H1 (cell line): ENCODE data around the gene URM1. TPM values are rescaled to one million over a fixed set of nuclear protein-coding genes. Genes with fewer than 3 reads are reported as not detected.

Experiments
- CHD7 ChIP-seq: fragments of 300-600 bp; sonication (generic); IDR thresholded peaks from 2 replicates; pipeline ENCODE4 v1.7.1; 2012; ENCODE audit warnings: low read length, moderate library complexity, mild to moderate bottlenecking, inconsistent platforms; ENCODE audit not compliant: insufficient replicate concordance
- GTF2F1 ChIP-seq: IDR thresholded peaks from 2 replicates; pipeline ENCODE4 v1.6.1; 2012; ENCODE audit warnings: low read depth, low read length, improper control_type of control experiment, borderline replicate concordance
- JUN ChIP-seq: IDR thresholded peaks from 2 replicates; pipeline ENCODE4 v1.6.1; 2011; ENCODE audit warnings: low read depth, mild to moderate bottlenecking, improper control_type of control experiment, low read length
- POLR2A ChIP-seq, 2 experiments: IDR thresholded peaks; 1 replicate in 1 of 2; 2 replicates in 1 of 2; pipeline ENCODE4 v1.6.1; 2011; ENCODE audit warnings: low read depth in 2 of 2, low read length in 2 of 2, mild to moderate bottlenecking in 2 of 2; ENCODE audit errors: control extremely low read depth in 1 of 2
- SRF ChIP-seq: IDR thresholded peaks from 2 replicates; pipeline ENCODE4 v1.6.1; 2011; ENCODE audit warnings: mild to moderate bottlenecking, low read depth, low read length, moderate library complexity
- TAF1 ChIP-seq: IDR thresholded peaks from 2 replicates; pipeline ENCODE4 v1.6.1; 2011; ENCODE audit warnings: mild to moderate bottlenecking, low read depth, low read length
- polyA plus RNA-seq, 7 experiments: library from polyadenylated mRNA; depleted of rRNA in 3 of 7; stranded (reverse) in 5 of 7; unstranded in 2 of 7; fragments of >200 nt in 5 of 7; fragments of 200-250 nt in 2 of 7; gene quantifications; 1 replicate in 5 of 7; 2 replicates in 1 of 7; 4 replicates in 1 of 7; pipeline versions ENCODE4 v1.2.1 to v1.2.3, GENCODE V29; 2011 to 2013; ENCODE audit warnings: missing spikeins in 2 of 7, mixed read lengths in 2 of 7
- total RNA-seq: library from RNA; stranded (reverse); fragmentation: NEBNext Ultra II Directional; extraction: Animal tissue kit (Norgen Biotek cat#: 25700); gene quantifications from 2 replicates; pipeline ENCODE4 v1.2.1, GENCODE V29; 2021

The URM1 gene
- total and polyA plus RNA-seq, 2 of the 8 experiments (the other 6 are each of a cell fraction or from before 2014, with no cell fraction given) = 58.3 to 62.3 TPM

- no peak for TF ChIP-seq CHD7
- no peak for TF ChIP-seq GTF2F1
- no peak for TF ChIP-seq POLR2A (IDR thresholded peaks at IDR 0.05; ENCODE audit: control extremely low read depth in 1 of 2, low read depth in 2 of 2, low read length in 2 of 2)
- no peak for TF ChIP-seq TAF1
- no peak for TF ChIP-seq SRF
- TF ChIP-seq JUN = no peak
Observed at GRCh38 chr9:128428644-128429512, 57.7 kb downstream of the URM1 start (continued).
